Activated naive CD4-positive, alpha-beta T cell treated with Interleukin-2 at 50 U/mL for 16 hours (primary cell): ENCODE measurements around the gene EPHB4.
"Not testable (repeated sequence)": the region's sequence is repeated elsewhere in the genome, so short reads cannot be mapped to it uniquely, and the experiment has no call there.

ENCODE experiments used
- DNase-seq: peaks from one replicate; pipeline ENCODE4 v3.0.0-alpha.2; 2020

EPHB4 gene

GRCh38 chr7:100819586-100819985 is 7.7 kb downstream of the EPHB4 start:
- DNase-seq: no peak

- DNase-seq: no peak
Observed at GRCh38 chr7:100818825-100819224, 8.5 kb downstream of the EPHB4 start.

- no peak for DNase-seq
Observed at GRCh38 chr7:100818366-100818765, 9.0 kb downstream of the EPHB4 start.

GRCh38 chr7:100817097-100817496 is 10.2 kb downstream of the EPHB4 start:
- DNase-seq: no peak

DNA sequence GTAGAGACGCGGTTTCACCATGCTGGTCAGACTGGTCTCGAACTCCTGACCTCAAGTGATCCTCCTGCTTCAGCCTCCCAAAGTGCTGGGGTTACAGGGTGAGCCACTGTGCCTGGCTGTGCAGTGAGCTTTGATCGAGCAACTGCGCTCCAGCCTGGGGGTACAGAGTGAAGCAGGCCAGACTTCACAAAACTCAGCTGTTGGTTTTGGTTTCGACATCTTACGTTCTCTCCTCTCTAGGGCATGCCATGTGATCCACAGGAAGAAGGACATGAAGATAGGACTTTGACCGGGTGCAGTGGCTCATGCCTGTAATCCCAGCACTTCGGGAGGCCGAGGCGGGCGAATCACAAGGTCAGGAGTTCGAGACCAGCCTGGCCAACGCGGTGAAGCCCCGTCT is 10.8 kb downstream of the EPHB4 start:
- not testable (repeated sequence) for DNase-seq

DNA sequence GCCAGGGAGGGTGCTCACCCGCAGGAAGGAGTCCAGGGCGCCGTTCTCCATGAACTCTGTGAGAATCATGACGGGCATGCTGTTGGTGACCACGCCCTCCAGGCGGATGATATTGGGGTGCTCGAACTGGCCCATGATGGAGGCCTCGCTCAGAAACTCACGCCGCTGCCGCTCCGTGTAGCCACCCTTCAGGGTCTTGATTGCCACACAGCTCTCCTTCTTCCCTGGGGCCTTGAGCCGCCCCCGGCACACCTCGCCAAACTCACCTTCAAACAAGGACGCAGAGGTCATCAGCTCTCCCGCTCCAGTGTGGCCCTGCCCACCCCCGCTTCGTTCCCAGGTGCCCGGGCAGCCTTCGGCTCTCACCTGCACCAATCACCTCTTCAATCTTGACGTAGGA is 14.6 kb downstream of the EPHB4 start:
- DNase-seq: no peak

DNA sequence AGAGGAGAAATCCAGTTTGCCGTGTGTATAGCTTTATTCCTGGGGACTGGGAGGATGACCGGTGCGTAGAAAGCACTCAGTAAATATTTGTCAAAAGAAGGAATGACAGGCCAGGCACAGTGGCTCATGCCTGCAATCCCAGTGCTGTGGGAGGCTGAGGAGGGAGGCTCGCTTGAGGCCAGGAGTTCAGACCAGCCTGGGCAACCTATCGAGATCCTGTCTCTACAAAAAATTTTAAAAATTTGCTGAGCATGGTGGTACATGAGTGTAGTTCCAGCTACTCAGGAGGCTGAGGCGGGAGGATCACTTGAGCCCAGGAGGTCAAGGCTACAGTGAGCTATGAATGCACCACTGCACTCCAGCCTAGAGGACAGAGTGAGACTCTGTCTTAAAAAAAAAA is 15.8 kb downstream of the EPHB4 start:
- no peak for DNase-seq

DNA sequence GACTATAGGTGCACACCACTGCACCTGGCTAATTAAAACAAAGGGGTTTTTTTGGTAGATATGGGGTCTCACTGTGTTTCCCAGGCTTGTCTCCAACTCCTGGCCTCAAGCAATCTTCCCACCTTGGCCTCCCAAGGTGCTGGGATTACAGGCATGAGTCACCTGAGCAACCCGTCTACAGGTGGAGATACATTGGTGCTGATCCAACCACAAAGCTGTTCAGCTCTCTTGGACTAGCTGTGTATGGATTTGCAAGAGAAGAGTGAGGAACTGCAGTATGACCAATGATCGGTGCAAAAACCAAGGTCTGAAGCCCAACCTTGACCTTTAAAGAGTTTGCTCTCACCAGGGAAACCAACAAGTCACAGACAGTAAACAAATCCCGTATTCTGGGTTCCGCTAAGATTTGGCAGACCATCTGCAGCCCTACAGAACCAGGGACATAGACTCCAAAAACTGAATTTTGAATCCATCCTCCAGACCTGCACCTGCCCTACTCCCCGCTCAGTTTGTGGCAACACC is 18.9 kb downstream of the EPHB4 start:
- DNase-seq: no peak

DNA sequence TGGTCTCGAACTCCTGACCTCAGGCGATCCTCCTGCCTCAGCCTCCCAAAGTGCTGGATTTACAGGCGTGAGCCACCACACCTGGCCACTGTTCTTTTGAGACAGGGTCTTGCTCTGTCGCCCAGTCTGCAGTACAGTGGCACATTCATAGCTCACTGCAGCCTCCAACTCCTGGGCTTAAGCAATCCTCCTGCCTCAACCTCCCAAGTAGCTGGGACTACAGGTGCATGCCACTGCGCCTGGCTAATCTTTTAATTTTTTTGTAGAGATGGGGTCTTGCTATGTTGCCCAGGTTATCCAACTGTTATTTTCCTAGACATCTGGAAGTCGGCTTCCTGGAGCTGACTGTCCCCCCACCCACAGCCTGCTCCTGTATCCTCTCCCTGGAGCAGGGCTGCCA is 20.4 kb downstream of the EPHB4 start:
- DNase-seq: not testable (repeated sequence)

GRCh38 chr7:100806276-100806675 is 21.0 kb downstream of the EPHB4 start:
- DNase-seq: no peak

GRCh38 chr7:100804681-100805431 is 22.5 kb downstream of the EPHB4 start:
- no peak for DNase-seq

- no peak for DNase-seq
Observed at GRCh38 chr7:100803398-100804161, 23.7 kb downstream of the EPHB4 start.

DNA sequence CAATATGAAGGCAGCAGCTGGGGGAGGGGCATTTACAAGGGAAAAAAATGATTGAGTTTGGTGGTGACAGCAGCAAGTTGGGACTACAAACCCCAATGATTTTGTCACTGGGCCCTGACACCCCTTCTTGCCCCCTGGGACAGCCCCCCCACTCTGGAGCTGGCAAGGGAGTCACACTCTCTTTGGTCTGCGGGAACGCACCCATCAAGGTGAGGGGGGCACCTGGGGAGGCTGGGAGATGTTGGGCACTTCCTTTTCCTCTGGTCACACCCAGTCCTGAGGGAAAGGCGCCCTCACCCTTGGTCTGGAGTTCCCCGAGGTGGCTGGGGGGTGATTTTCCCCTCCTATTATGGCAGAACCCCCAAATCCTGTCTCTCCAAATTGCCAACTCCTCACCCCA is 24.4 kb downstream of the EPHB4 start:
- DNase-seq: no peak

GRCh38 chr7:100801833-100802568 is 25.3 kb downstream of the EPHB4 start:
- DNase-seq: no peak

GRCh38 chr7:100799037-100799896 is 28.1 kb downstream of the EPHB4 start:
- peak; percentile 41 for DNase-seq

- no peak for DNase-seq
Observed at GRCh38 chr7:100794741-100795140, 32.6 kb downstream of the EPHB4 start.

DNA sequence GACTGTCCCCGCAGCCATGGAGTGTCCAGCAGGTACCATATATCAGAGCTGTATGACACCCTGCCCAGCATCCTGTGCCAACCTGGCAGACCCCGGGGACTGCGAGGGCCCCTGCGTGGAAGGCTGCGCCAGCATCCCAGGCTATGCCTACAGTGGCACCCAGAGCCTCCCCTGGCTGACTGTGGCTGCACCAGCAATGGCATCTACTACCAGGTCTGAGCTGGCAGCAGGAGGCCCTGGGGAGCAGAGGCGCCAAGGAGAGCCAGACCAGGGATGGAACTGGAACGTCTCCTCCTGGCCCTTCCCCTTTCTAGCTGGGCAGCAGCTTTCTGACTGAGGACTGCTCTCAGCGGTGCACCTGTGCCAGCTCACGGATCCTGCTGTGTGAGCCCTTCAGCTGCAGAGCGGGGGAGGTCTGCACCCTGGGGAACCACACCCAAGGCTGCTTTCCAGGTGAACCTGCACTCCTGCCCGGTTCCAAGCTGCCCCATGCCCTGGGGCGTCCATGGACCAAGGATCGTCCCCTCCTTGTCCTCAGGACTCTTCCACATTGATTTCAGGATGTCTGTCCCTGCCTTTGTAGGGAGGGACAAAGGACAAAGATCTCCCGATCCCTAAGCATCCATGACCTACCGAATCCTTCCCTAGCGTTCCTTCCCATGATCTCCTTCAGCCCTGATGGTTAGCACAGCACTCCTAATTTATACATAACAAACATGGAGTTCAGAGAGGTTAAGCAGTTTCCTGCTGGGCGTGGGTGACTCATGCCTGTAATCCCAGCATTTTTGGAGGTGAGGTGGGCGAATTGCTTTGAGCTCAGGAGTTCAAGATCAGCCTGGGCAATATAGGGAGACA is 33.3 kb downstream of the EPHB4 start:
- no peak for DNase-seq

DNA sequence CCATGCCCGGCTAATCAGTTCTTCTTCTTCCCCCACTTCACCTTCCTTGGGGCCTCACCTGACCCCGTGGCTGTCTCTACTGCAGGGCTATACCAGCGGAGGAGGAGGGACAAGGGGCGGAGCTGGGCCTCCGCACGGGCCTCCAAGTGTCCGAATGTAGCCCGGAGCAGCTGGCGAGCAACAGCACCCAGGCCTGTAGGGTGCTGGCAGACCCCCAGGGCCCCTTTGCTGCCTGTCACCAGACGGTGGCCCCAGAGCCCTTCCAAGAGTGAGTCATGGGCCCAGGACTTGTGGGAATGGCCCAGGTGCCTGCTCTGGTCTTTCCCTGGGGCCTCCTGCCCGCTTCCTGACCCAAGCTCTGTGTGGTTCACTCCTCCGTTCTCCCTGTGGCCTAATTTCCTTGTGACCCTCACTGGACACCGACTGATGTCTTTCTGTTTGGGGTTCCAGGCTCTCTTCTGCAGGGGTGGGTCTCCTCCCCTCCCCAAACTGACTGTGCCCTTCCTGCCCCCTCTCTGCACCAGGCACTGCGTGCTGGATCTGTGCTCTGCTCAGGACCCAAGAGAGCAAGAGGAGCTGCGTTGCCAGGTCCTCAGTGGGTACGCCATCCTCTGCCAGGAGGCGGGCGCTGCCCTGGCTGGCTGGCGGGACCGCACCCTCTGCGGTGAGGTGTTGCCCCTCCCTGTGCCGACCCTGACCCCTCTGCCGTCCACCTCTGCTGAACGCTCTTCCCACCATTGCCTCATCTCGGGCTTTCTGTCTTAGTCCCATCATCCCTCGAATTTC is 35.2 kb downstream of the EPHB4 start:
- DNase-seq: no peak

- DNase-seq: no peak
Observed at GRCh38 chr7:100789055-100789454, 38.3 kb downstream of the EPHB4 start.

DNA sequence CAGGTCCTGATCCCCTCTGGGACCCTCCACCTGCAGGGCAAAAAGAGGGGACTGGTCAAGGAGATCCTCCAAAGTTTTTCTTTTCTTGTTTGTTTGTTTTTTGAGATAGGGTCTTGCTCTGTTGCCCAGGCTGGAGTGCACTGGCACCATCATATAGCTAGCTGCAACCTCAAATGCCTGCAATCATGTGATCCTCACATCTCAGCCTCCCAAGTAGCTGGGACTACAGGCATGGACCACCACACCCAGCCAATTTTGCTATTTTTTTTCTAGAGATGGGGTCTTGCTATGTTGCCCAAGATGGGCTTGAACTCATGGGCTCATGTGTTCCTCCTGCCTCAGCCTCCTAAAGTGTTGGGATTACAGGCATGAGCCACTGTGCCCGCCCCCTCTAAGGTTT is 41.0 kb downstream of the EPHB4 start:
- DNase-seq: no peak

DNA sequence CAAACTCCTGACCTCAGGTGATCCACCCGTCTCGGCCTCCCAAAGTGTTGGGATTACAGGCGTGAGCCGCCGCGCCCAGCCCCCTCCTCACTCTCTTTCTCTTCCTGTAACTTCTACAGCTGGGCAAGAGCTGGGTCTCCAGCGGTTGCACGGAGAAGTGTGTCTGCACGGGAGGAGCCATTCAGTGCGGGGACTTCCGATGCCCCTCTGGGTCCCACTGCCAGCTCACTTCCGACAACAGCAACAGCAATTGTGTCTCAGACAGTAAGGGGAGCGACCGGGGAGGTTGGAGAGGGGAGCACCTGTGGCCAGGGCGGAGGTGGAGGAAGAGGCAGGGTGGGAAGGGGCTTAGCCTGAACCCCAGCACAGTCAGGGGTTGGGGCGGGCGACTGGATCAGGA is 41.4 kb downstream of the EPHB4 start:
- DNase-seq: no peak
